ENCODE data around the gene RELT.

DNA sequence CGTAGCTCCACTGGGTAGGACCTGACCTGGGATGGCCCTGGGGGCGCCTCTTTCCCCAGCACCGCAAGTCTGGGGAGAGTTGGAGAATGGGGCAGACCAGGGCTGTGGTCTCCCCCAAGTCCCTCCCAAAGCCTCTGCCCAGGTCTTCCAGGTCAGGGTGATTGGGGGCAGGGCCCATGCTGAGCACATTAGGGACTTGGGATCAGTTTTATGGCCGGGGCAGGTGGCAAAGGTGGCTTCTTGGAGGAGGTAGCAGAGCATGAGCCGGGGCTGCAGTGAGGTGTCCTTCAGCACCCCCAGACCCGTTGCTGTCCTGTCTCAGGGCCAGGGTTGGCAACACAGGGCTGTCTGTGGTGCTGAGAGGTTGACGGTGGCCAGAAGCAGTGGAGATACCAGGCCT, 6.0 kb downstream of the RELT start:
- TF ChIP-seq, protein P1, sequence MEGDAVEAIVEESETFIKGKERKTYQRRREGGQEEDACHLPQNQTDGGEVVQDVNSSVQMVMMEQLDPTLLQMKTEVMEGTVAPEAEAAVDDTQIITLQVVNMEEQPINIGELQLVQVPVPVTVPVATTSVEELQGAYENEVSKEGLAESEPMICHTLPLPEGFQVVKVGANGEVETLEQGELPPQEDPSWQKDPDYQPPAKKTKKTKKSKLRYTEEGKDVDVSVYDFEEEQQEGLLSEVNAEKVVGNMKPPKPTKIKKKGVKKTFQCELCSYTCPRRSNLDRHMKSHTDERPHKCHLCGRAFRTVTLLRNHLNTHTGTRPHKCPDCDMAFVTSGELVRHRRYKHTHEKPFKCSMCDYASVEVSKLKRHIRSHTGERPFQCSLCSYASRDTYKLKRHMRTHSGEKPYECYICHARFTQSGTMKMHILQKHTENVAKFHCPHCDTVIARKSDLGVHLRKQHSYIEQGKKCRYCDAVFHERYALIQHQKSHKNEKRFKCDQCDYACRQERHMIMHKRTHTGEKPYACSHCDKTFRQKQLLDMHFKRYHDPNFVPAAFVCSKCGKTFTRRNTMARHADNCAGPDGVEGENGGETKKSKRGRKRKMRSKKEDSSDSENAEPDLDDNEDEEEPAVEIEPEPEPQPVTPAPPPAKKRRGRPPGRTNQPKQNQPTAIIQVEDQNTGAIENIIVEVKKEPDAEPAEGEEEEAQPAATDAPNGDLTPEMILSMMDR (IDR thresholded peaks at IDR 0.05; ENCODE audit: insufficient read depth, low read depth, low read length) = no peak
- TF ChIP-seq EZH2 (IDR thresholded peaks at IDR 0.05; ENCODE audit: insufficient read depth, low read length) = no peak

All from astrocyte (in vitro differentiated cells and primary cell).